HCT116 (cell line): ENCODE data around the gene HMGXB3. TPM values are rescaled to one million over a fixed set of nuclear protein-coding genes. Genes with fewer than 3 reads are reported as not detected.

ENCODE experiments used
- ATAC-seq: fragments of 200-7000 bp; cut with Tn5 transposase; 2 replicates; pipeline ENCODE4 v1.9.1; 2020; ENCODE audit warnings: mild to moderate bottlenecking, moderate library complexity
- BruUV-seq: library from RNA; stranded (reverse); fragments of 400-500 nt; replicated peaks from 2 replicates; lab custom pipeline; 2021; lab: Mats Ljungman, UMichigan
- CTCF ChIA-PET: fragments of 300-600 bp; sonication (Branson Sonifier 250); formaldehyde crosslinking; loops from one replicate; lab custom pipeline; 2021; ENCODE audit warnings: antibody characterized with exemption; lab: Charles Lee
- POLR2A ChIA-PET: fragments of 300-600, 350-600 bp; sonication (Branson Sonifier 250); formaldehyde crosslinking; loops from one replicate; lab custom pipeline; 2021; ENCODE audit warnings: antibody characterized with exemption; lab: Charles Lee
- RAD21 ChIA-PET, 2 experiments: fragments of 300-600 bp; sonication (Branson Sonifier 250); formaldehyde crosslinking; loops; one replicate each; lab custom pipeline; 2023; ENCODE audit warnings: low total read pairs in 2 of 2; ENCODE audit not compliant: uncharacterized antibody in 2 of 2, unreplicated experiment in 2 of 2, low non-redundant PET in 1 of 2; lab: Charles Lee
- DNase-seq: peaks from one replicate; pipeline ENCODE4 v3.0.0-alpha.2; 2010; ENCODE audit warnings: low read depth, low spot score
- H2AFZ ChIP-seq: fragments of 200-600 bp; shearing (Covaris generic), sonication (generic); 2 replicates; pipeline ENCODE4 v1.6.1; 2017; ENCODE audit warnings: low read depth, mixed run types, mixed read lengths, antibody characterized with exemption, low read length; ENCODE audit not compliant: poor library complexity, severe bottlenecking
- H3K27ac ChIP-seq: 2 replicates; pipeline ENCODE4 v1.5.1; 2012; ENCODE audit warnings: low read depth, low read length
- H3K27me3 ChIP-seq: fragments of 200-600 bp; sonication (generic); 2 replicates; pipeline ENCODE4 v1.6.1; 2016; ENCODE audit warnings: mixed run types, low read length, mixed read lengths; ENCODE audit not compliant: insufficient read depth
- H3K36me3 ChIP-seq, 2 experiments: fragments of 200-500 bp in 1 of 2; fragments of 200-600 bp in 1 of 2; sonication (Bioruptor generic) in 1 of 2; sonication (generic) in 1 of 2; 2 replicates each; pipeline versions ENCODE4 v1.5.1 to v1.6.1; 2014 to 2016; ENCODE audit warnings: low read length in 2 of 2, inconsistent platforms in 1 of 2, mixed read lengths in 1 of 2, mixed run types in 1 of 2; ENCODE audit not compliant: insufficient read depth in 2 of 2, control insufficient read depth in 1 of 2
- H3K4me1 ChIP-seq, 2 experiments: fragments of 200-600 bp in 1 of 2; sonication (generic) in 1 of 2; 2 replicates each; pipeline versions ENCODE4 v1.5.1 to v1.6.1; 2012 to 2017; ENCODE audit warnings: low read length in 2 of 2, inconsistent platforms in 1 of 2, mild to moderate bottlenecking in 1 of 2, mixed read lengths in 1 of 2, mixed run types in 1 of 2, moderate library complexity in 1 of 2; ENCODE audit not compliant: insufficient read depth in 2 of 2, control insufficient read depth in 1 of 2
- H3K4me2 ChIP-seq: fragments of 200-600 bp; sonication (generic); 2 replicates; pipeline ENCODE4 v1.6.1; 2017; ENCODE audit warnings: mixed run types, low read length, mixed read lengths
- H3K4me3 ChIP-seq, 2 experiments: fragments of 200-600 bp in 1 of 2; sonication (generic) in 1 of 2; replicated peaks in 1 of 2; 2 replicates each; pipeline ENCODE4 v1.5.1; 2011 to 2016; ENCODE audit warnings: low read length in 2 of 2, control low read depth in 1 of 2, low read depth in 1 of 2, mild to moderate bottlenecking in 1 of 2, mixed read lengths in 1 of 2, mixed run types in 1 of 2
- H3K79me2 ChIP-seq: fragments of 200-600 bp; sonication (generic); 2 replicates; pipeline ENCODE4 v1.6.1; 2017; ENCODE audit warnings: mild to moderate bottlenecking, mixed run types, low read length, moderate library complexity, mixed read lengths; ENCODE audit not compliant: insufficient read depth
- H3K9ac ChIP-seq: fragments of 200-600 bp; sonication (generic); 2 replicates; pipeline ENCODE4 v1.6.1; 2016; ENCODE audit warnings: low read length, mixed read lengths
- H3K9me2 ChIP-seq: fragments of 200-600 bp; sonication (generic), shearing (Covaris generic); 2 replicates; pipeline ENCODE4 v1.6.1; 2017; ENCODE audit warnings: mixed run types, mild to moderate bottlenecking, moderate library complexity; ENCODE audit not compliant: insufficient read depth
- H3K9me3 ChIP-seq, 2 experiments: fragments of 200-500 bp in 1 of 2; fragments of 200-600 bp in 1 of 2; sonication (Bioruptor generic) in 1 of 2; sonication (generic) in 1 of 2; 2 replicates each; pipeline ENCODE4 v1.6.1; 2014 to 2017; ENCODE audit warnings: low read length in 2 of 2, mixed read lengths in 2 of 2, inconsistent platforms in 1 of 2, low read depth in 1 of 2, mild to moderate bottlenecking in 1 of 2, mixed run types in 1 of 2, moderate library complexity in 1 of 2; ENCODE audit not compliant: control insufficient read depth in 1 of 2, insufficient read depth in 1 of 2
- H4K20me1 ChIP-seq: fragments of 200-600 bp; sonication (generic), shearing (Covaris generic); 2 replicates; pipeline ENCODE4 v1.6.1; 2017; ENCODE audit warnings: mixed run types, mild to moderate bottlenecking, moderate library complexity; ENCODE audit not compliant: insufficient read depth
- CBX3 ChIP-seq: IDR thresholded peaks from 2 replicates; pipeline ENCODE4 v1.6.1; 2012; ENCODE audit warnings: low read depth
- CEBPB ChIP-seq: IDR thresholded peaks from 2 replicates; pipeline ENCODE4 v1.6.1; 2012; ENCODE audit warnings: low read depth
- EGR1 ChIP-seq: IDR thresholded peaks from 2 replicates; pipeline ENCODE4 v1.6.1; 2012; ENCODE audit warnings: low read depth
- ELF1 ChIP-seq: IDR thresholded peaks from 2 replicates; pipeline ENCODE4 v1.6.1; 2012; ENCODE audit warnings: low read depth, borderline replicate concordance
- EZH2phosphoT487 ChIP-seq: fragments of 200-600 bp; IDR thresholded peaks from 2 replicates; pipeline ENCODE4 v1.6.1; 2018; ENCODE audit warnings: antibody characterized with exemption, borderline replicate concordance
- FOSL1 ChIP-seq: IDR thresholded peaks from 2 replicates; pipeline ENCODE4 v1.6.1; 2012; ENCODE audit warnings: low read depth
- JUND ChIP-seq: IDR thresholded peaks from 2 replicates; pipeline ENCODE4 v1.6.1; 2012
- POLR2A ChIP-seq: IDR thresholded peaks from 2 replicates; pipeline ENCODE4 v1.7.0; 2011; ENCODE audit warnings: borderline replicate concordance; ENCODE audit not compliant: insufficient read depth, insufficient read length; ENCODE audit errors: extremely low read depth
- POLR2AphosphoS5 ChIP-seq: IDR thresholded peaks from 2 replicates; pipeline ENCODE4 v1.6.1; 2011; ENCODE audit warnings: mild to moderate bottlenecking, low read depth, low read length, moderate library complexity
- SIN3A ChIP-seq: IDR thresholded peaks from 2 replicates; pipeline ENCODE4 v1.6.1; 2012; ENCODE audit warnings: low read depth
- SP1 ChIP-seq: IDR thresholded peaks from 2 replicates; pipeline ENCODE4 v1.6.1; 2012; ENCODE audit warnings: low read depth
- SRF ChIP-seq: IDR thresholded peaks from 2 replicates; pipeline ENCODE4 v1.6.1; 2012; ENCODE audit warnings: low read depth
- TCF7L2 ChIP-seq: IDR thresholded peaks from 2 replicates; pipeline ENCODE4 v1.7.0; 2011; ENCODE audit warnings: borderline replicate concordance, inconsistent platforms; ENCODE audit not compliant: insufficient read depth, insufficient read length; ENCODE audit errors: extremely low read depth
- ZNF274 ChIP-seq: fragments of 200-500 bp; sonication (Bioruptor generic); IDR thresholded peaks from 2 replicates; pipeline ENCODE4 v1.6.1; 2014; ENCODE audit warnings: mild to moderate bottlenecking, low read depth, low read length, inconsistent platforms
- intact Hi-C: fragments of 100-400 bp; cut with micrococcal nuclease; formaldehyde crosslinking; loops from 2 replicates; pipeline ENCODE4 v1.10.0; 2022
- total RNA-seq: library from RNA; stranded (reverse); gene quantifications from one replicate; pipeline ENCODE4 v1.2.1, GENCODE V29; 2021; ENCODE audit not compliant: unreplicated experiment
- TF ChIP-seq, protein P1 (sequence below): IDR thresholded peaks from 2 replicates; pipeline ENCODE4 v1.6.1; 2011; ENCODE audit warnings: mild to moderate bottlenecking, low read length, moderate library complexity; ENCODE audit not compliant: insufficient replicate concordance; ENCODE audit errors: extremely low read depth
- TF ChIP-seq, protein P2 (sequence below): IDR thresholded peaks from 2 replicates; pipeline ENCODE4 v1.6.1; 2012
- TF ChIP-seq, protein P3 (sequence below): IDR thresholded peaks from 2 replicates; pipeline ENCODE4 v1.6.1; 2012; ENCODE audit warnings: low read depth
- TF ChIP-seq, protein P4 (sequence below): IDR thresholded peaks from 2 replicates; pipeline ENCODE4 v1.6.1; 2012
- TF ChIP-seq, protein P5 (sequence below), 3 experiments: fragments of 200-600 bp in 1 of 3; sonication (generic) in 1 of 3; IDR thresholded peaks in 2 of 3; conservative IDR thresholded peaks in 1 of 3; 2 replicates each; pipeline ENCODE4 v1.5.1; 2012 to 2017; ENCODE audit warnings: low read depth in 2 of 3, low read length in 2 of 3, antibody characterized with exemption in 1 of 3, borderline replicate concordance in 1 of 3, control low read depth in 1 of 3, mild to moderate bottlenecking in 1 of 3, mixed read lengths in 1 of 3, mixed run types in 1 of 3, moderate library complexity in 1 of 3; ENCODE audit not compliant: insufficient read depth in 1 of 3

HMGXB3 gene
- total RNA-seq, 1 experiment from 2014 or later, result 41.8 TPM

DNA sequence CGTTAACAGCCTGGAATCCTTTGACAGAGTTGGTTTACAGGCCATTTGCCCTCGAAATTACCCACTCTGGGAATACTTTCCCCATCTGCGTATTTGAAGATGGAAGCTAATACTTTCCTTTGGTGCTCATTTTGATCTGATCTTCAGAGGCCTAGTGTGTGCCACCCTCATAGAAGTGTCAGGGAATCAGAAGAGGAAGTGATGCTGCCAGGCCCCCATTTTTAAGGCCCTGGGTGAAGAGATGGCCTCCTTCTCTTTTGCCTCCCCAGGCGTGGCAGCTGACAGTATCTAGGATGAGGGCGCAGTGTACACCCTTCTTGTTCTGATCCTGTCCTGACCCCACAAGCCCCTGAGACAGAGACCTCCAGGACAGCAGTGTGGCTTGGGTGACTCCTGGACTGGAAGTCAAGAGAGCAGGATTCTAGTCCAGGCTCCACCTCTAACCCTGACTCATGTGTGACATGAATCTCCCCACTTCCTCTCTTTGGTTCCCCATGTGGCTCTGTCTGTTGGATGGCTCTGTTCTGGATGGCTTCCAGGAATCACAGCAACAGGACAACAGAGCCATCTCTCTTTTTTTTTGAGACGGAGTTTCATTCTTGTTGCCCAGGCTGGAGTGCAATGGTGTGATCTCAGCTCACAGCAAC is 58.1 kb downstream of the HMGXB3 start:
- POLR2A ChIA-PET, result no interaction called here
- no peak for DNase-seq
- no peak overlapping the region for H2AFZ ChIP-seq
- TF ChIP-seq SIN3A (no peak), JUND (no peak), CEBPB (no peak), SRF (no peak), SP1 (no peak), FOSL1 (no peak), POLR2AphosphoS5 (no peak), ELF1 (no peak), EZH2phosphoT487 (no peak), TCF7L2 (no peak), CBX3 (no peak), POLR2A (no peak), EGR1 (no peak), ZNF274 (no peak)
- TF ChIP-seq, protein P1, sequence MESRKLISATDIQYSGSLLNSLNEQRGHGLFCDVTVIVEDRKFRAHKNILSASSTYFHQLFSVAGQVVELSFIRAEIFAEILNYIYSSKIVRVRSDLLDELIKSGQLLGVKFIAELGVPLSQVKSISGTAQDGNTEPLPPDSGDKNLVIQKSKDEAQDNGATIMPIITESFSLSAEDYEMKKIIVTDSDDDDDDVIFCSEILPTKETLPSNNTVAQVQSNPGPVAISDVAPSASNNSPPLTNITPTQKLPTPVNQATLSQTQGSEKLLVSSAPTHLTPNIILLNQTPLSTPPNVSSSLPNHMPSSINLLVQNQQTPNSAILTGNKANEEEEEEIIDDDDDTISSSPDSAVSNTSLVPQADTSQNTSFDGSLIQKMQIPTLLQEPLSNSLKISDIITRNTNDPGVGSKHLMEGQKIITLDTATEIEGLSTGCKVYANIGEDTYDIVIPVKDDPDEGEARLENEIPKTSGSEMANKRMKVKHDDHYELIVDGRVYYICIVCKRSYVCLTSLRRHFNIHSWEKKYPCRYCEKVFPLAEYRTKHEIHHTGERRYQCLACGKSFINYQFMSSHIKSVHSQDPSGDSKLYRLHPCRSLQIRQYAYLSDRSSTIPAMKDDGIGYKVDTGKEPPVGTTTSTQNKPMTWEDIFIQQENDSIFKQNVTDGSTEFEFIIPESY, result no peak
- TF ChIP-seq, protein P2, sequence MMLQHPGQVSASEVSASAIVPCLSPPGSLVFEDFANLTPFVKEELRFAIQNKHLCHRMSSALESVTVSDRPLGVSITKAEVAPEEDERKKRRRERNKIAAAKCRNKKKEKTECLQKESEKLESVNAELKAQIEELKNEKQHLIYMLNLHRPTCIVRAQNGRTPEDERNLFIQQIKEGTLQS, result no peak
- TF ChIP-seq, protein P3, sequence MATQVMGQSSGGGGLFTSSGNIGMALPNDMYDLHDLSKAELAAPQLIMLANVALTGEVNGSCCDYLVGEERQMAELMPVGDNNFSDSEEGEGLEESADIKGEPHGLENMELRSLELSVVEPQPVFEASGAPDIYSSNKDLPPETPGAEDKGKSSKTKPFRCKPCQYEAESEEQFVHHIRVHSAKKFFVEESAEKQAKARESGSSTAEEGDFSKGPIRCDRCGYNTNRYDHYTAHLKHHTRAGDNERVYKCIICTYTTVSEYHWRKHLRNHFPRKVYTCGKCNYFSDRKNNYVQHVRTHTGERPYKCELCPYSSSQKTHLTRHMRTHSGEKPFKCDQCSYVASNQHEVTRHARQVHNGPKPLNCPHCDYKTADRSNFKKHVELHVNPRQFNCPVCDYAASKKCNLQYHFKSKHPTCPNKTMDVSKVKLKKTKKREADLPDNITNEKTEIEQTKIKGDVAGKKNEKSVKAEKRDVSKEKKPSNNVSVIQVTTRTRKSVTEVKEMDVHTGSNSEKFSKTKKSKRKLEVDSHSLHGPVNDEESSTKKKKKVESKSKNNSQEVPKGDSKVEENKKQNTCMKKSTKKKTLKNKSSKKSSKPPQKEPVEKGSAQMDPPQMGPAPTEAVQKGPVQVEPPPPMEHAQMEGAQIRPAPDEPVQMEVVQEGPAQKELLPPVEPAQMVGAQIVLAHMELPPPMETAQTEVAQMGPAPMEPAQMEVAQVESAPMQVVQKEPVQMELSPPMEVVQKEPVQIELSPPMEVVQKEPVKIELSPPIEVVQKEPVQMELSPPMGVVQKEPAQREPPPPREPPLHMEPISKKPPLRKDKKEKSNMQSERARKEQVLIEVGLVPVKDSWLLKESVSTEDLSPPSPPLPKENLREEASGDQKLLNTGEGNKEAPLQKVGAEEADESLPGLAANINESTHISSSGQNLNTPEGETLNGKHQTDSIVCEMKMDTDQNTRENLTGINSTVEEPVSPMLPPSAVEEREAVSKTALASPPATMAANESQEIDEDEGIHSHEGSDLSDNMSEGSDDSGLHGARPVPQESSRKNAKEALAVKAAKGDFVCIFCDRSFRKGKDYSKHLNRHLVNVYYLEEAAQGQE, result no peak
- TF ChIP-seq, protein P4, sequence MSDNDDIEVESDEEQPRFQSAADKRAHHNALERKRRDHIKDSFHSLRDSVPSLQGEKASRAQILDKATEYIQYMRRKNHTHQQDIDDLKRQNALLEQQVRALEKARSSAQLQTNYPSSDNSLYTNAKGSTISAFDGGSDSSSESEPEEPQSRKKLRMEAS, result no peak
- TF ChIP-seq, protein P5, sequence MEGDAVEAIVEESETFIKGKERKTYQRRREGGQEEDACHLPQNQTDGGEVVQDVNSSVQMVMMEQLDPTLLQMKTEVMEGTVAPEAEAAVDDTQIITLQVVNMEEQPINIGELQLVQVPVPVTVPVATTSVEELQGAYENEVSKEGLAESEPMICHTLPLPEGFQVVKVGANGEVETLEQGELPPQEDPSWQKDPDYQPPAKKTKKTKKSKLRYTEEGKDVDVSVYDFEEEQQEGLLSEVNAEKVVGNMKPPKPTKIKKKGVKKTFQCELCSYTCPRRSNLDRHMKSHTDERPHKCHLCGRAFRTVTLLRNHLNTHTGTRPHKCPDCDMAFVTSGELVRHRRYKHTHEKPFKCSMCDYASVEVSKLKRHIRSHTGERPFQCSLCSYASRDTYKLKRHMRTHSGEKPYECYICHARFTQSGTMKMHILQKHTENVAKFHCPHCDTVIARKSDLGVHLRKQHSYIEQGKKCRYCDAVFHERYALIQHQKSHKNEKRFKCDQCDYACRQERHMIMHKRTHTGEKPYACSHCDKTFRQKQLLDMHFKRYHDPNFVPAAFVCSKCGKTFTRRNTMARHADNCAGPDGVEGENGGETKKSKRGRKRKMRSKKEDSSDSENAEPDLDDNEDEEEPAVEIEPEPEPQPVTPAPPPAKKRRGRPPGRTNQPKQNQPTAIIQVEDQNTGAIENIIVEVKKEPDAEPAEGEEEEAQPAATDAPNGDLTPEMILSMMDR (IDR thresholded peaks at IDR 0.05 in 2 of 3, conservative IDR thresholded peaks at IDR 0.05 in 1 of 3; ENCODE audit: borderline replicate concordance in 1 of 3, insufficient read depth in 1 of 3, low read depth in 2 of 3, low read length in 2 of 3), result no peak
- TF ChIP-seq, all 23 proteins: peak for 0
- ATAC-seq, result no peak
- Histone ChIP-seq H3K4me1 (peaks cover 0 to 7% of the 10 kb centered on the region in 2 experiments; a peak in 1 of 4 replicates), H3K36me3 (0 out of 4 replicates have a peak, but pooled peaks cover 0 to 5% of the 10 kb centered on the region in 2 experiments), H3K79me2 (no peaks in the 10 kb centered on the region), H4K20me1 (no peaks in the 10 kb centered on the region), H3K27ac (no peak overlapping the region), H3K9me3 (no peaks in the 10 kb centered on the region), H3K9ac (no peak overlapping the region), H3K27me3 (no peaks in the 10 kb centered on the region), H3K4me3 (no peak overlapping the region), H3K9me2 (no peaks in the 10 kb centered on the region), H3K4me2 (no peak overlapping the region)
- intact Hi-C loops, result no loop called here
- RAD21 ChIA-PET, result no interaction called here
- CTCF ChIA-PET, result no interaction called here
- no TSS peak for BruUV-seq
